HepG2 (cell line): Measurements from ENCODE around the gene RAB3D. TPM values are rescaled to one million over a fixed set of nuclear protein-coding genes. Genes with fewer than 3 reads are reported as not detected.

ENCODE experiments used
- AGO2 ChIP-seq: fragments of 200-400 bp; formaldehyde crosslinking; optimal IDR thresholded peaks from 2 replicates; pipeline ENCODE3; 2017; ENCODE audit warnings: mild to moderate bottlenecking, low read depth, low read length, moderate library complexity
- CBX2 ChIP-seq, 2 experiments: fragments of 200-600 bp in 1 of 2; sonication (generic); formaldehyde crosslinking in 1 of 2; IDR thresholded peaks; 2 replicates each; pipeline versions ENCODE4 v1.7.0 to v1.8.1; 2018 to 2022; ENCODE audit warnings: low read depth in 2 of 2, low read length in 1 of 2, mild to moderate bottlenecking in 1 of 2, missing genetic modification reagents in 1 of 2
- FLYWCH1 ChIP-seq: sonication (generic); formaldehyde crosslinking; IDR thresholded peaks from 2 replicates; pipeline ENCODE4 v1.8.1; 2023; ENCODE audit warnings: mild to moderate bottlenecking, missing genetic modification reagents
- FOXC1 ChIP-seq: sonication (generic); formaldehyde crosslinking; IDR thresholded peaks from 2 replicates; pipeline ENCODE4 v1.8.0; 2022; ENCODE audit warnings: mild to moderate bottlenecking, missing genetic modification reagents, borderline replicate concordance
- HCFC1 ChIP-seq: fragments of 150-350 bp; IDR thresholded peaks from 2 replicates; pipeline ENCODE4 v1.6.1; 2014; ENCODE audit warnings: low read depth, low read length
- HDAC1 ChIP-seq: sonication (generic); formaldehyde crosslinking; IDR thresholded peaks from 2 replicates; pipeline ENCODE4 v1.5.1; 2020; ENCODE audit warnings: mild to moderate bottlenecking, missing genetic modification reagents
- HIC2 ChIP-seq: sonication (generic); formaldehyde crosslinking; IDR thresholded peaks from 2 replicates; pipeline ENCODE4 v1.9.0; 2022; ENCODE audit warnings: low read depth, missing genetic modification reagents
- HINFP ChIP-seq: sonication (generic); formaldehyde crosslinking; IDR thresholded peaks from 2 replicates; pipeline ENCODE4 v1.4.0; 2020; ENCODE audit warnings: low read depth, mild to moderate bottlenecking, missing genetic modification reagents
- HMGXB4 ChIP-seq, 2 experiments: sonication (generic) in 1 of 2; formaldehyde crosslinking in 1 of 2; IDR thresholded peaks; 2 replicates each; pipeline versions ENCODE4 v1.4.0 to v1.6.1; 2018 to 2020; ENCODE audit warnings: missing genetic modification reagents in 2 of 2, borderline replicate concordance in 1 of 2, low read depth in 1 of 2, mild to moderate bottlenecking in 1 of 2, missing biosample characterization in 1 of 2
- HNRNPLL ChIP-seq: fragments of 200-400 bp; formaldehyde crosslinking; IDR thresholded peaks from 2 replicates; pipeline ENCODE4 v1.6.1; 2017; ENCODE audit warnings: mild to moderate bottlenecking, low read depth, low read length; ENCODE audit not compliant: poor library complexity, severe bottlenecking
- HOXA3 ChIP-seq: sonication (generic); formaldehyde crosslinking; IDR thresholded peaks from 2 replicates; pipeline ENCODE4 v1.5.0; 2020; ENCODE audit warnings: missing genetic modification reagents
- IRF9 ChIP-seq: sonication (generic); formaldehyde crosslinking; IDR thresholded peaks from 2 replicates; pipeline ENCODE4 v1.8.0; 2022; ENCODE audit warnings: missing genetic modification reagents, mild to moderate bottlenecking, borderline replicate concordance
- NR3C1 ChIP-seq: sonication (generic); formaldehyde crosslinking; IDR thresholded peaks from 2 replicates; pipeline ENCODE4 v1.4.0; 2020; ENCODE audit warnings: missing genetic modification reagents
- PRPF4 ChIP-seq: fragments of 200-400 bp; formaldehyde crosslinking; IDR thresholded peaks from 2 replicates; pipeline ENCODE4 v1.6.1; 2016; ENCODE audit warnings: low read length, low read depth; ENCODE audit not compliant: poor library complexity, severe bottlenecking
- TCF12 ChIP-seq, 2 experiments: fragments of 450-650 bp in 1 of 2; sonication (generic) in 1 of 2; formaldehyde crosslinking in 1 of 2; IDR thresholded peaks; 2 replicates each; pipeline versions ENCODE4 v1.6.1 to v1.8.0; 2017 to 2022; ENCODE audit warnings: antibody characterized with exemption in 1 of 2, mild to moderate bottlenecking in 1 of 2, missing genetic modification reagents in 1 of 2, moderate library complexity in 1 of 2
- ZIK1 ChIP-seq: sonication (generic); formaldehyde crosslinking; IDR thresholded peaks from 2 replicates; pipeline ENCODE4 v1.5.0; 2020; ENCODE audit warnings: mild to moderate bottlenecking, low read depth, missing genetic modification reagents, borderline replicate concordance
- ZNF225 ChIP-seq: sonication (generic); formaldehyde crosslinking; IDR thresholded peaks from 2 replicates; pipeline ENCODE4 v1.4.0; 2020; ENCODE audit warnings: mild to moderate bottlenecking, missing genetic modification reagents
- ZNF274 ChIP-seq: sonication (generic); formaldehyde crosslinking; IDR thresholded peaks from 2 replicates; pipeline ENCODE4 v1.5.1; 2020; ENCODE audit warnings: mild to moderate bottlenecking, missing genetic modification reagents
- ZNF354B ChIP-seq: sonication (generic); formaldehyde crosslinking; IDR thresholded peaks from 2 replicates; pipeline ENCODE4 v1.8.0; 2022; ENCODE audit warnings: mild to moderate bottlenecking, missing genetic modification reagents
- ZNF510 ChIP-seq: sonication (generic); formaldehyde crosslinking; IDR thresholded peaks from 2 replicates; pipeline ENCODE4 v1.4.0; 2020; ENCODE audit warnings: low read depth, mild to moderate bottlenecking, missing genetic modification reagents
- ZNF772 ChIP-seq: sonication (generic); formaldehyde crosslinking; IDR thresholded peaks from 2 replicates; pipeline ENCODE4 v1.5.0; 2020; ENCODE audit warnings: mild to moderate bottlenecking, missing genetic modification reagents
- polyA plus RNA-seq, 8 experiments: library from polyadenylated mRNA; depleted of rRNA in 3 of 8; stranded (reverse) in 7 of 8; unstranded in 1 of 8; fragments of >200 nt; fragmentation: Illumina TruSeq in 4 of 8; extraction: Trizol in 4 of 8; gene quantifications; 2 replicates each; pipeline versions ENCODE4 v1.2.1 to v1.2.3, GENCODE V29; 2011 to 2016; ENCODE audit warnings: low read depth in 4 of 8, missing spikeins in 1 of 8, mixed read lengths in 1 of 8; ENCODE audit not compliant: insufficient read depth in 1 of 8
- total RNA-seq, 5 experiments: library from RNA; depleted of rRNA; stranded (reverse); fragments of >200 nt; fragmentation: Illumina TruSeq; extraction: Trizol; gene quantifications; 2 replicates each; pipeline ENCODE4 v1.2.3, GENCODE V29; 2016; ENCODE audit warnings: low read depth in 1 of 5

Gene RAB3D
- total and polyA plus RNA-seq, 2 of the 13 experiments (the other 11 are each of a cell fraction or from before 2014, with no cell fraction given) = 2.0 to 16.1 TPM

- TF ChIP-seq HIC2 (CRISPR knock-in tag) (no peak), CBX2 (IDR thresholded peaks at IDR 0.05; ENCODE audit: low read depth, low read length) (no peak), CBX2 (CRISPR knock-in tag; IDR thresholded peaks at IDR 0.05; ENCODE audit: low read depth) (no peak), ZNF225 (CRISPR knock-in tag) (no peak), NR3C1 (no peak), ZNF772 (CRISPR knock-in tag) (no peak), HDAC1 (no peak), ZNF354B (CRISPR knock-in tag) (no peak), ZNF510 (CRISPR knock-in tag) (no peak), PRPF4 (no peak), HINFP (CRISPR knock-in tag) (no peak), HOXA3 (CRISPR knock-in tag) (0 out of 2 replicates have a peak, but pooled peaks have one; percentile 25), AGO2 (peak; percentile 18), FOXC1 (CRISPR knock-in tag) (no peak), TCF12 (IDR thresholded peaks at IDR 0.05) (no peak), TCF12 (CRISPR knock-in tag; IDR thresholded peaks at IDR 0.05) (no peak), IRF9 (peak; percentile 30; the same call in 1 of the 2 replicates), FLYWCH1 (no peak), HMGXB4 (CRISPR knock-in tag; IDR thresholded peaks at IDR 0.05; ENCODE audit: borderline replicate concordance in 1 of 2, low read depth in 1 of 2) (0 out of 4 replicates have a peak, but pooled peaks of 1 of the 2 experiments have one; percentile 22), ZIK1 (CRISPR knock-in tag) (no peak), ZNF274 (CRISPR knock-in tag) (0 out of 2 replicates have a peak, but pooled peaks have one; percentile 44), HNRNPLL (peak; percentile 71), HCFC1 (no peak)
These were observed at the start of gene RAB3D (continued) for GRCh38 chr19:11339254-11340098.
